T-helper 1 cell treated with Interleukin-12 subunit alpha and Interleukin-12 subunit beta and Interleukin-4 antibody, amounts not matched to agents 30 μg/mL and 1 μg/mL, for 36 hours (primary cell): Measurements from ENCODE around the gene SSH2.

Experiments used
- H3K27ac Mint-ChIP-seq: one replicate; pipeline ENCODE4 v1.8.0; 2021; ENCODE audit warnings: mild to moderate bottlenecking, mixed read lengths
- H3K27me3 Mint-ChIP-seq: one replicate; pipeline ENCODE4 v1.8.0; 2021; ENCODE audit warnings: low read depth, mixed read lengths
- H3K36me3 Mint-ChIP-seq: one replicate; pipeline ENCODE4 v1.8.0; 2021; ENCODE audit warnings: low read depth, mixed read lengths
- H3K4me1 Mint-ChIP-seq: one replicate; pipeline ENCODE4 v1.8.0; 2021; ENCODE audit warnings: low read depth, mixed read lengths
- H3K4me3 Mint-ChIP-seq: one replicate; pipeline ENCODE4 v1.8.0; 2021; ENCODE audit warnings: mild to moderate bottlenecking, moderate library complexity, mixed read lengths
- H3K9me3 Mint-ChIP-seq: one replicate; pipeline ENCODE4 v1.8.0; 2021; ENCODE audit warnings: mixed read lengths

Gene SSH2

GRCh38 chr17:29772981-29773380 is 157.0 kb downstream of the SSH2 start:
- H3K9me3 Mint-ChIP-seq = no peaks in the 10 kb centered on the region
- peaks cover 7% of the 10 kb centered on the region for H3K36me3 Mint-ChIP-seq
- no peak overlapping the region for H3K4me3 Mint-ChIP-seq
- no peak overlapping the region for H3K27ac Mint-ChIP-seq
- peaks cover 3% of the 10 kb centered on the region for H3K4me1 Mint-ChIP-seq
- H3K27me3 Mint-ChIP-seq = no peaks in the 10 kb centered on the region

DNA sequence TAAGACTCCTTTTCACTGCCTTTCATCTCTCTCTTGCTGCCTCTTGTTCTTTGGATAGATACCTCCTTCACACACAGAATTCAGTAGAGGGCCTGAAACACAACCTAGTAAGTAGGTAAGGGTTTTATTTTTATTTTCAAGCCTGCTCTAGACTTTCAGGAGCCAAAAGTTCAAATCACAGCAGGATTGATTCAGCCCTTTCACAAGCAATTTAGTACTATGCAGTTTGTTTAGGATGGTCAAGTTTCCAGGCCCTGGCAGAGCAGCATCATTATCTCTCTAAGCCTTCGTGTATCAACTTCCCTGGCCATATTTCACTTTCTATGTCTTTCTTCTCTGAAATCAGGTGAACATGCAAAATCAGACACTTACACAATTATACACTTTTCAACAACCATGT is 158.5 kb downstream of the SSH2 start:
- Mint-ChIP-seq H3K27ac (no peak overlapping the region), H3K9me3 (no peaks in the 10 kb centered on the region), H3K27me3 (no peaks in the 10 kb centered on the region), H3K4me3 (no peak overlapping the region), H3K36me3 (peaks cover 4% of the 10 kb centered on the region), H3K4me1 (peaks cover 3% of the 10 kb centered on the region)

DNA sequence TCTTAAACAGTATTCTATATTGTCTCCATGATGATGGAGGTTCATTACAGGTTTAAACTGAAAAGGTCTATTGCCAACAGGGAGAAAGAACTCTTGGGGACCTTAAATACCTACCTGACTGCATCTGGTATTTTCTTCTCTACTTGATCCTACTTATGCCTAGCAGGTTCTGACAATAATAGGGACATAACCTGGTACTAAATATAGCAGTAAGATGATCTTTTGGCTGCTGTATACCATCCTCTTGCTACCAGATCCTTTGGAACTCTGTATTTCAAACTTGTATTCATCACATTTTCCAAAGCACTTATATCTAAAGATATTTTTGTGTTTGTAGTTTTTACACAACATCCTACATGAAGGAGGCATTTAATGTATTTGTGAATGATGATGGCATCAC is 160.8 kb downstream of the SSH2 start:
- Mint-ChIP-seq H3K4me3 (no peak overlapping the region), H3K4me1 (peaks cover 3% of the 10 kb centered on the region), H3K9me3 (no peaks in the 10 kb centered on the region), H3K27ac (no peak overlapping the region), H3K36me3 (peaks cover 4% of the 10 kb centered on the region), H3K27me3 (no peaks in the 10 kb centered on the region)

DNA sequence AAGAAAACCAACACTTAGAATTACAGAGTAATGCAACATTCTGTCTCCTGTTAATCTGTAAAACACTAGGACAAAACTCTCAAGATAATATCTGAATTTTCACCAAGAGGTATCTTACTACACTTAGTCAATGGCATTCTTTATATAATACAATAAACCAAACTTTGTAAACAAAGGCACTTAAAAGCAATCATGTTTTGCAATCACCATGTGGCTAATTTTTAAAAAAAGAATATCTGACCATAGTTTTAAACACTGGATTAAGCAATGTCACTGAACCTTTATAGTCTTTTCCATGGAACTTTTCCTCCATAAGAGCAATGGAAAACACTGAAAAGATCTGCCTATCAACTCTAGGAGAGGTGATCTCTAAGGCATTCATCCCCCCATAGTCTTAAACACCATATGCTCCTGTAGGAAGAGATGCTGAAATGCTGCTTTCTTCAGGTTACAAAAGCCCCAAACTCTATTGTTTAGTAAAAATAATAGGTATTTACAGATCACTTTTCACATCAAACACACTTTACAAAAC is 163.2 kb downstream of the SSH2 start:
- peaks cover 4% of the 10 kb centered on the region for H3K36me3 Mint-ChIP-seq

DNA sequence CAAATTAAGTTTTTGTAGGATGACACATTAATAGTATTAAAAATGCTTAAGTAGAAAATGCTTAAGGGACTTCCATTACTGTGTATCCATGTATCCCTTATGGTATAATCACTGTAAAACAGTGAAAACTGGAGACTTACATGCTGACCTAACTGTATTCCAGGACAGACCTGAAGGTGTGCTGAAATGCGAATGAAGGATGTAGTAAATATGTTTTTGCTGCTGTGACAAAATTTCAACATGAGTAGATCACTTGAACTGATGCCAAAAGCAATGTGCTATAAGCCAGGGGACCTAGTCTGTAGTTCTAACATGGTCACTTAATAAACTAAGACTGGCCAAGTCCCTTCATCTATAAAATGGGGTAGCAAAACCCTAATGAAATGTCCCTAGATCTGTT is 165.3 kb downstream of the SSH2 start:
- Mint-ChIP-seq H3K27ac (no peak overlapping the region), H3K36me3 (peaks cover 2% of the 10 kb centered on the region), H3K27me3 (no peaks in the 10 kb centered on the region), H3K9me3 (no peaks in the 10 kb centered on the region), H3K4me3 (no peak overlapping the region), H3K4me1 (peaks cover 9% of the 10 kb centered on the region)

More for the DNA sequence above, 163.2 kb downstream of the SSH2 start:
- peaks cover 4% of the 10 kb centered on the region for H3K4me1 Mint-ChIP-seq
- H3K27me3 Mint-ChIP-seq = no peaks in the 10 kb centered on the region
- no peak overlapping the region for H3K27ac Mint-ChIP-seq
- no peaks in the 10 kb centered on the region for H3K9me3 Mint-ChIP-seq
- H3K4me3 Mint-ChIP-seq = no peak overlapping the region

DNA sequence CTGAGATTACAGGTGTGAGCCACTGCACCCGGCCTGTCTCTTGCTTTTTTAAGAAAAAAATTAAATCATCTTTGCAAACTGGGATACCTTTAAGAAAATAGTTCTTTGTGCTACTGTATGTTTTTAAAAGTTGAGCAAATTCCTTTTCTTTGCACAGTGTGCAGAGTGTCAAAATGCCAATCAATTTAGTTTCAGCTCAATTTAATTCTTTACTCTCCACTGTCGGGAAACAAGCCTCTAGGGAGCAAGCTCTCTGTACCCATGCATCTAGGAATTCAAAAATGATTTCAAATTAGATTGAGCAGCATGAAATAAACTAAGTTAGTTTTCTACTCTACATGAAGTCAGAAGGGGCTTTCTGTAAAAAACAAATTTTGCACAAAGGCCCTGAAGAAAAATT is 165.8 kb downstream of the SSH2 start:
- Mint-ChIP-seq H3K36me3 (peaks cover 3% of the 10 kb centered on the region), H3K4me1 (peaks cover 14% of the 10 kb centered on the region), H3K9me3 (no peaks in the 10 kb centered on the region), H3K27ac (no peak overlapping the region), H3K4me3 (no peak overlapping the region), H3K27me3 (no peaks in the 10 kb centered on the region)

DNA sequence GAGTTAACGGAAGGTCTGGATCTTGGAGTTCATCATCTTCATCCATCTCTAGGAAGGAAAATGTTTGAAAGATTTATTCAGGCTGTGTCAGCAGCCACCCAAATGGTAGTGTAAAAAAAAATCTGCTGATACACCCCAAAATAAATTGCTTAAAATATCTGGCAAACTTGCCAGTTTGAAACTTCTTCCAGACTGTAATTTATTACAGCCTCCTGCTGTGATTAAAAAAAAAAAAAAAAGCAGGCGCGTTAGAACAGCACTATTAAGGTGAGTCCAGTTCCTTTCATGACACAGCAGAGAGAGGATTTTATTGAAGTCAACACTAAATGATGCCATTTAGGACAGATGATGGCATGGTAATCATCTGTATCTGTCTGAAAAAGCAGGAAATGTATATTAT is 166.8 kb downstream of the SSH2 start:
- H3K36me3 Mint-ChIP-seq = peaks cover 4% of the 10 kb centered on the region
- no peak overlapping the region for H3K4me3 Mint-ChIP-seq
- no peaks in the 10 kb centered on the region for H3K9me3 Mint-ChIP-seq
- H3K27ac Mint-ChIP-seq = no peak overlapping the region
- H3K4me1 Mint-ChIP-seq = peaks cover 16% of the 10 kb centered on the region
- no peaks in the 10 kb centered on the region for H3K27me3 Mint-ChIP-seq

DNA sequence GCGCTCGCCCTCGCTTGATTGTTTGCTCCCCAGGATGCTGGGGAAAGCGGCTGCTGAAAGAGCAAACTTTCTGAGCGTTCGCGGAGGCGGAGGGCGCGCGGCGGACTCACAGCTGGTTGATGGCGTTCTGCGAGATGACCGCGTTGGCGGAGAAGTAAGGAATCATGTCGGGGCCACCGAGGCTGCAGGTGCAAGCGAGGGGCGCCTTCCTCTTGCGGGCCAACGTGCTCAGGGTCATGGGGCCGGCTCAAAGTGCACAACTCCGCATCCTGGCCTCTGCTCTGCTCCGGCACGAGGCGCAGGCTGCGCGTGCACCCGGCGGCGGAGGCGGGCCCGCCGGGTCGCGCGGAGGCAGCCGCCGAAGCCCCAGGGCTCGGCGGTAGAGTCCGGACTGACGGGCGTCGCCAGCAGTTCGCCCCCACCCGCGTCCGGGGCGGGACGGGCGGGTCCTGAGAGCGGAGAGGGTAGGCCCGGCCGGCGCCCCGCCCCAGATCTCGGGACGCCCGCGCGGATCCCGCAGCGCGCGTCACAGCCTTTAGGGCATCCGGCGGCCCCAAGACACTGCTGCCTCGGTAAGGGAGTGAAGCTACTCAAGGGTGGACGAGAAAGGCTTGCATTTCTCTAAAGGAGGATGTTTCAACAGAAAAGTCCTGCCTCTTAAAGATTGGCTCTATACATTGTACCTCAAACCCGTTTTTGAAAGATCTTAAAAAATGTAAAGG is 168.8 kb downstream of the SSH2 start:
- H3K4me3 Mint-ChIP-seq = peak overlapping the region; percentile 97
- peak overlapping the region; percentile 94 for H3K27ac Mint-ChIP-seq
- H3K9me3 Mint-ChIP-seq = no peaks in the 10 kb centered on the region
- H3K4me1 Mint-ChIP-seq = peaks cover 23% of the 10 kb centered on the region
- H3K36me3 Mint-ChIP-seq = peaks cover 7% of the 10 kb centered on the region
- no peaks in the 10 kb centered on the region for H3K27me3 Mint-ChIP-seq

- H3K36me3 Mint-ChIP-seq = peaks cover 7% of the 10 kb centered on the region
These were observed 169.6 kb downstream of the SSH2 start for GRCh38 chr17:29760279-29761039.

DNA sequence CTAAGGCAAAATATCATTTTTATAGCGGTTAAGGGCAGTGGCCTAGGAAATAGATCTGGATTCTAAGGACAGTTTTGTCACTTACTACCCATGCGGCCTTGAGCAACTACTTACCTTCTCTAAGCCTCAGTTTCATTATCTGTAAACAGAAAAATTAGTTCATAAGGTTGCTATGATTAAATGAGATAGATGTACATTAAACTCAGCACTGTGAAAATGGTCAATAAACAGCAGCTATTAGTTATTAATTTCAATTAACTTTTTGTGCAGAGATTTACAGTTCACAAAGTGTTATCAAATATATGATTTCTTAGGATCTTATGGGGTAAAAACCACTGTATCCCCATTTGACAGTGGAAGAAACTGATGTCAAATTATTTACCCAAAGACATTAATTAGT is 171.8 kb downstream of the SSH2 start:
- Mint-ChIP-seq H3K9me3 (no peaks in the 10 kb centered on the region), H3K36me3 (peaks cover 7% of the 10 kb centered on the region), H3K27ac (no peak overlapping the region), H3K4me1 (peaks cover 23% of the 10 kb centered on the region), H3K4me3 (no peak overlapping the region), H3K27me3 (no peaks in the 10 kb centered on the region)

More at GRCh38 chr17:29760279-29761039, 169.6 kb downstream of the SSH2 start:
- H3K4me3 Mint-ChIP-seq = peak overlapping the region; percentile 97
- H3K27me3 Mint-ChIP-seq = no peaks in the 10 kb centered on the region
- peaks cover 23% of the 10 kb centered on the region for H3K4me1 Mint-ChIP-seq
- no peaks in the 10 kb centered on the region for H3K9me3 Mint-ChIP-seq
- peak overlapping the region; percentile 94 for H3K27ac Mint-ChIP-seq

DNA sequence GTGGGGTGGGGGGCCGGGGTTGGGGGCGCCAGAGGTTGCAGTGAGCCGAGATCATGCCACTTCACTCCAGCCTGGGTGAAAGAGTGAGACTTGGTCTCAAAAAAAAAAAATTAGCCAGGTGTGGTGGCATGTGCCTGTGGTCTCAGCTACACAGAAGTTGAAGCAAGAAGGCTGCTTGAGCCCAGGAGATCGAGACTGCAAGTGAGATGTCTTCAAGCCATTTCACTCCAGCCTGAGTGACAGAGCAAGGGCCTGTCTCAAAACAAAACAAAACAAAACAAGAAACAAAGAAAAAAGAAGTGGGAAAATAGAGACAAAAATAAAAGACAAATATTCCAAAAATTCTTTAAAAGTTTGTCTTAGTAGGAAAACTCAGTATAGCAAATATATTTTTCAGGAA is 172.2 kb downstream of the SSH2 start:
- H3K4me3 Mint-ChIP-seq = peak overlapping the region; percentile 71
- peak overlapping the region; percentile 39 for H3K27ac Mint-ChIP-seq
- H3K9me3 Mint-ChIP-seq = no peaks in the 10 kb centered on the region
- H3K4me1 Mint-ChIP-seq = peaks cover 23% of the 10 kb centered on the region
- H3K27me3 Mint-ChIP-seq = no peaks in the 10 kb centered on the region
- peaks cover 11% of the 10 kb centered on the region for H3K36me3 Mint-ChIP-seq

- no peak overlapping the region for H3K4me3 Mint-ChIP-seq
- peak overlapping the region; percentile 20 for H3K27ac Mint-ChIP-seq
- peaks cover 10% of the 10 kb centered on the region for H3K4me1 Mint-ChIP-seq
These were observed 176.1 kb downstream of the SSH2 start for GRCh38 chr17:29753845-29754439.

DNA sequence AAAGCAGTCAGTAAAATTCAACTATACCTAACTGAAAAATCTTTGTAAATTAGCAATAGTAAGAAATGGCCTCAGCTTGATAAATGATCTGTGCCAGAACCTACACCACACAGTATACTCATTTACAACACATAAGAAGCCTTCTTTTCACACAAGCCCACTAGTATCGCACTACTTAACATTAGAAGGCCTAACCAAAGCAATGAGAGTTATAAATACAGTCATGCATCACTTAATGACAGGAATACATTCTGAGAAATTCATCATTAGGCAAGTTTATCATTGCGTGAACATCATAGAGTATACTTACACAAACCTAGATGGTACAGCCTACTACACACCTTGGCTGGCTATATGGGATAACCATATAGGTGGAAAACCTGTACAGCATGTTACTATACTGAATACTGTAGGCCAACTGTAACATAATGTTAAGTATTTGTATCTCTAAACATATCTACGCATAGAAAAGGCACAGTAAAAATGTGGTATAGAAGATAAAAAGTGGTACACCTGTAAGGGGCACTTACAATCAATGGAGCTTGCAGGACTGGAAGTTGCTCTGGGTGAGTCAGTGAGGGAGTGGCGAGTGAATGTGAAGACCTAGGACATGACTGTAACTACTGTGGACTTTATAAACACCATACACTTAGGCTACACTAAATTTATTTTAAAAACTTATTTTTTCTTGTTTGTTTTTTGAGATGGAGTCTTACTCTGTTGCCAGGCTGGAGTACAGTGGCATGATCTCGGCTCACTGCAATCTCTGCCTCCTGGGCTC is 180.8 kb downstream of the SSH2 start:
- H3K4me1 Mint-ChIP-seq = peaks cover 11% of the 10 kb centered on the region
- H3K36me3 Mint-ChIP-seq = peaks cover 17% of the 10 kb centered on the region

More at GRCh38 chr17:29753845-29754439, 176.1 kb downstream of the SSH2 start:
- Mint-ChIP-seq H3K36me3 (peaks cover 11% of the 10 kb centered on the region), H3K9me3 (no peaks in the 10 kb centered on the region), H3K27me3 (no peaks in the 10 kb centered on the region)

DNA sequence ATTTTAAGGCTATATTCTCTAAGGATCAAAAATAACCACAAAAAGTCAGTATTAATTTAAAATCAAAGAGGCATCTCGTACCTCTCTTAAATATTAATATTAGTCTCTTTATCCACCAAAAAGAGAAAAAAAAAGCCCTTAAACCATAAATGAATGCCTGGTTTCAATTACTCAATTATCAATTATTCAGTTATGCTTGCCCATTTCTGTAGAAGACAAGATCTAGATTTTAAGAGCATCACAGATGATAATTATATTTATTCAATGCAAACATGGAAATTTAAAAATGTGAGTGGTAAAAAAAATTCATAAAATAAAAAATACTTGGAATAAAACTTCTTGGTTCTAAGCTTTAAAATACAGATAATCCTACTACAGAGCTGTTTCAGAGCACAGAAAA is 181.6 kb downstream of the SSH2 start:
- no peaks in the 10 kb centered on the region for H3K27me3 Mint-ChIP-seq
- H3K9me3 Mint-ChIP-seq = no peaks in the 10 kb centered on the region
- H3K36me3 Mint-ChIP-seq = peaks cover 17% of the 10 kb centered on the region
- no peak overlapping the region for H3K27ac Mint-ChIP-seq
- H3K4me3 Mint-ChIP-seq = no peak overlapping the region
- peaks cover 11% of the 10 kb centered on the region for H3K4me1 Mint-ChIP-seq

More for the DNA sequence above, 180.8 kb downstream of the SSH2 start:
- no peak overlapping the region for H3K4me3 Mint-ChIP-seq
- no peaks in the 10 kb centered on the region for H3K27me3 Mint-ChIP-seq
- no peak overlapping the region for H3K27ac Mint-ChIP-seq
- H3K9me3 Mint-ChIP-seq = no peaks in the 10 kb centered on the region
